ENCODE measurements around the gene OSBPL3.
A peak's percentile ranks its signal among the peaks of the same experiment; 100 is the strongest.

DNA sequence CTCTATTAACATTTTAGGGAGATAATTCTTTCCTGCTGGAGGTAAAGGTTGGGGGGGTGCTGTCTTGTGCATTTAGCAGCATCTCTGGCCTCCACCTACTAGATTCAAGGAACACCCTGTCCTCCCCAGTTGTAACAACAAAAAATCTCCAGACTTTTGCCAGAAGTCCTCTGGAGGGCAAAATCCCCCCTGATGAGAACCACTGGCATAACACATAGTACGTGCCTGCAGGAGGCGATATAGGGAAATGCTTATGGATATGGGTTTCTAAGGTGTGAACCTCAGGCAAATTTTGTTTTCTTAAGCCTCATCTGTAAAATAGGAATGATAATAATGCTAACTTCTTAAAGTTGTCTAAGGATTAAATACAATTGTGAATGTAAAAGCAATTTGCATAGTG lies 2.9 kb upstream of the OSBPL3 start:
- TF ChIP-seq, protein P1, sequence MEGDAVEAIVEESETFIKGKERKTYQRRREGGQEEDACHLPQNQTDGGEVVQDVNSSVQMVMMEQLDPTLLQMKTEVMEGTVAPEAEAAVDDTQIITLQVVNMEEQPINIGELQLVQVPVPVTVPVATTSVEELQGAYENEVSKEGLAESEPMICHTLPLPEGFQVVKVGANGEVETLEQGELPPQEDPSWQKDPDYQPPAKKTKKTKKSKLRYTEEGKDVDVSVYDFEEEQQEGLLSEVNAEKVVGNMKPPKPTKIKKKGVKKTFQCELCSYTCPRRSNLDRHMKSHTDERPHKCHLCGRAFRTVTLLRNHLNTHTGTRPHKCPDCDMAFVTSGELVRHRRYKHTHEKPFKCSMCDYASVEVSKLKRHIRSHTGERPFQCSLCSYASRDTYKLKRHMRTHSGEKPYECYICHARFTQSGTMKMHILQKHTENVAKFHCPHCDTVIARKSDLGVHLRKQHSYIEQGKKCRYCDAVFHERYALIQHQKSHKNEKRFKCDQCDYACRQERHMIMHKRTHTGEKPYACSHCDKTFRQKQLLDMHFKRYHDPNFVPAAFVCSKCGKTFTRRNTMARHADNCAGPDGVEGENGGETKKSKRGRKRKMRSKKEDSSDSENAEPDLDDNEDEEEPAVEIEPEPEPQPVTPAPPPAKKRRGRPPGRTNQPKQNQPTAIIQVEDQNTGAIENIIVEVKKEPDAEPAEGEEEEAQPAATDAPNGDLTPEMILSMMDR (IDR thresholded peaks at IDR 0.05; ENCODE audit: low read length) = peak; percentile 37
- no peak for TF ChIP-seq EZH2phosphoT487 (IDR thresholded peaks at IDR 0.05; ENCODE audit: low read length)

Data from MM.1S (cell line).